ENCODE measurements around the gene CELSR2.

GRCh38 chr1:109301874-109302273, 52.5 kb downstream of the CELSR2 start:
- no peak for TF ChIP-seq CTCF (IDR thresholded peaks at IDR 0.05)
- TF ChIP-seq POLR2A (IDR thresholded peaks at IDR 0.05) = no peak

Measured in right lobe of liver (tissue), 4 donors.